ENCODE results near the gene TRIM46.
A peak's percentile ranks its signal among the peaks of the same experiment; 100 is the strongest.

The TRIM46 gene, protein sequence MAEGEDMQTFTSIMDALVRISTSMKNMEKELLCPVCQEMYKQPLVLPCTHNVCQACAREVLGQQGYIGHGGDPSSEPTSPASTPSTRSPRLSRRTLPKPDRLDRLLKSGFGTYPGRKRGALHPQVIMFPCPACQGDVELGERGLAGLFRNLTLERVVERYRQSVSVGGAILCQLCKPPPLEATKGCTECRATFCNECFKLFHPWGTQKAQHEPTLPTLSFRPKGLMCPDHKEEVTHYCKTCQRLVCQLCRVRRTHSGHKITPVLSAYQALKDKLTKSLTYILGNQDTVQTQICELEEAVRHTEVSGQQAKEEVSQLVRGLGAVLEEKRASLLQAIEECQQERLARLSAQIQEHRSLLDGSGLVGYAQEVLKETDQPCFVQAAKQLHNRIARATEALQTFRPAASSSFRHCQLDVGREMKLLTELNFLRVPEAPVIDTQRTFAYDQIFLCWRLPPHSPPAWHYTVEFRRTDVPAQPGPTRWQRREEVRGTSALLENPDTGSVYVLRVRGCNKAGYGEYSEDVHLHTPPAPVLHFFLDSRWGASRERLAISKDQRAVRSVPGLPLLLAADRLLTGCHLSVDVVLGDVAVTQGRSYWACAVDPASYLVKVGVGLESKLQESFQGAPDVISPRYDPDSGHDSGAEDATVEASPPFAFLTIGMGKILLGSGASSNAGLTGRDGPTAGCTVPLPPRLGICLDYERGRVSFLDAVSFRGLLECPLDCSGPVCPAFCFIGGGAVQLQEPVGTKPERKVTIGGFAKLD

DNA sequence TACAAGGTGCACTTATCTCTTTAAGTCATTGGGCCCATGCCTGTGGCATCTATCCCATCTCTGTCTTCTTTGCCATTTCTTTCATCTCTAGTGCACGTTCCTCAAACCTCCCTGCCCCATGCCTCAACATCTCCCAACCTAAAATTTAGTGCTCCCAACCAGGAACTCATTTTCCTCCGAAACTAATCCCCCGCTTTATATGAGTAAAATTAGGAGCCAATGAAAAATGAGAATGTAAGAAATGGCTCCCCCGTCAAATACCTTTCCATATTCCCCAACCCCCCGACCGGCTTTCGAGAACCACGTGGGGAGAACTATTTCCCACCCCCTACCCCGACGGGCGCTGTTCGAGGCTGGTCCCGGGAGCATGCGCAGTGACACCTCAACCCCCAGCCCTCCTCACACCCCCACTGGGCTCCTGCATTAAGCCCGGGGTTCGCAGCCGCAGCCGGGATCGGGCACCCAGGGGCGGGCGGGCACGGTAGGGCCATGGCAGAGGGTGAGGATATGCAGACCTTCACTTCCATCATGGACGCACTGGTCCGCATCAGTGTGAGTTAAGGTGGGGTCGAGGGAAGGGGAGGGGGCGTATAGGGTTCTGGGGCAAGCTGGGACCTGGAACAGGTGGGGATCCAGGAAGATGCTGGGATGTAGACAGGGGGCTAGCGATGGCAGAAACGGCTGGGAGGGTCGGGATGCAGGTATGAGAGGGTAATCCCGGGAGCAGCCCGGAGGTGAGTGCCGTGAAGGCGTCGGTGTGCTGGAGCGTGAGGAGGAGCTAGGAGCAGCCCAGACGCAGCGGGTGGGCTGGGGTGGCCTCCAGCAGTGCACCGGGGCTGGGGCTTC is at the start of gene TRIM46:
Gene TRIM46 (plus strand): TSS at position 372 of the 846 bp plus-strand sequence. CDS start 118 bp downstream, at position 490.
- DNase-seq (ENCODE audit: low read depth in 1 of 2, low spot score in 1 of 2) = peak in 1 of 2 donors; percentile 57

- DNase-seq (ENCODE audit: low read depth in 1 of 2, low spot score in 1 of 2) = no peak
These were observed 48.9 kb upstream of the TRIM46 start for GRCh38 chr1:155124503-155125463.

- DNase-seq (ENCODE audit: low read depth in 1 of 2, low spot score in 1 of 2) = no peak
These were observed 48.1 kb upstream of the TRIM46 start for GRCh38 chr1:155125511-155125945.

DNA sequence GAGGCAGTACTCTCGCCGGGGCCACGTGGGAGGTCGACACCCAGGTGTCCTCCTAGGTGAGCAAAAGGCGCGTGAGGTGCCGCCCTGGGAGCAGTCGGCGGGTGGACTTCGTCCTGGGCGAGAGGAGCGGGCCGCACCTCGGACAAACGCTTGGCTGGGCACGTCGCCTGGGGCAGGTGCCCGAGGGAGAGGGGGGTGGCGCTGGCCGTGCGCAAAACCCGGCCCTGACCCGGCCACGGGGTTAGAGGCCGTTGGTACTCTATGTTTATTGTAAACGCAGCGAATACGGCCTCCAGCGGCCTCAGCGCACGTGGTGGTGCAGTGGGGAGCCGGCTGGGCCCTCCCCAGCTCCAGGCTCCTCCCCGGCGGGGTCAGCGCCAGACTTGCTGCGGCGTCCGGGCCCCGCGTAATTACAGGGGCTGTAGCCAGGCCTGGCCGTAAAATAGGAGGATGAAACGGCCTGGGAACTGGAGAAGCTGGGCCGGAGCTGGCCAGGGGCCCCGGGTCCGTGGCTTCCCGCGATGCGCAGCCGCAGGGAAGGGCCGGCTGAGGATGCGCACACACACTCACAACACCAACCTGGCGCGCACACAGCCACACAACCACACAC is 47.6 kb upstream of the TRIM46 start:
- no peak for DNase-seq (ENCODE audit: low read depth in 1 of 2, low spot score in 1 of 2)

- DNase-seq (ENCODE audit: low read depth in 1 of 2, low spot score in 1 of 2) = peak in 1 of 2 donors; percentile 14
These were observed 47.0 kb upstream of the TRIM46 start for GRCh38 chr1:155126556-155127104.

GRCh38 chr1:155127105-155127966 is 46.3 kb upstream of the TRIM46 start, which contains the start of gene EFNA1:
TSS of gene EFNA1 (plus strand) at chr1:155127876. CDS start at chr1:155127978, 102 bp downstream.
- DNase-seq (ENCODE audit: low read depth in 1 of 2, low spot score in 1 of 2) = peak in 1 of 2 donors; percentile 29

DNA sequence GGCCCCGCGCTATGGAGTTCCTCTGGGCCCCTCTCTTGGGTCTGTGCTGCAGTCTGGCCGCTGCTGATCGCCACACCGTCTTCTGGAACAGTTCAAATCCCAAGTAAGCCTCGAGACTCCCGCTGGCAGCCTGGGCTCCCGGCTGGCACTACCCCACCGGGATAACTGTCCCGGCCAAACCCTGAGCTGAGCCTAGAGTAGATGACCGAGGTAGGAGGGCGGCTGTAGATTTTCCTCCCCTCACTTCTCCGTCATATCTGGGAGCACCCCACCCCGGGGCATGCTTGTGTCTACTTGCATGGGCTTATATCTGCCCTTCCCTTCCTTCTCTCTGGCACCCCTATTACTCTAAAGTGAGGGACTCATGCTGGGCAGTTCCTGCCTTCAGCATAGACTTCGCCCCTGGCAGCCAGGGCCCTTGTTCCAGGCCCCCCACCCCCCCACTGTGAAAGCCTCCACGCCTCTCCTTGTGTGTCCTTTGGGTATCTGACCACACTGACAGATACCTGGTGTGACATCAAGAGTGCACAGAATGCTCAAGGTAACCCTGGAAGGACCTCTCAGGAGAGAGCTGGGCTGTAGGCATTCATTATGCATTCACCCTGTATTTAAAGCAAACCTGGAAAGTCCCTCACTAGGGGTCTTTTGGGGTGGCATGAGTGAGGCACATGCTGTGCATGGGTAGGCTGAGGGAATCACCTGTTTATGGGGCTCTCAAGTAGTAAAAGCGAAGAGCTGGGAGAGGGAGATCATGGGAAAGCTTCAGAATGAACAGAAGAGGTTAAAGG is 45.5 kb upstream of the TRIM46 start:
- no peak for DNase-seq (ENCODE audit: low read depth in 1 of 2, low spot score in 1 of 2)

DNA sequence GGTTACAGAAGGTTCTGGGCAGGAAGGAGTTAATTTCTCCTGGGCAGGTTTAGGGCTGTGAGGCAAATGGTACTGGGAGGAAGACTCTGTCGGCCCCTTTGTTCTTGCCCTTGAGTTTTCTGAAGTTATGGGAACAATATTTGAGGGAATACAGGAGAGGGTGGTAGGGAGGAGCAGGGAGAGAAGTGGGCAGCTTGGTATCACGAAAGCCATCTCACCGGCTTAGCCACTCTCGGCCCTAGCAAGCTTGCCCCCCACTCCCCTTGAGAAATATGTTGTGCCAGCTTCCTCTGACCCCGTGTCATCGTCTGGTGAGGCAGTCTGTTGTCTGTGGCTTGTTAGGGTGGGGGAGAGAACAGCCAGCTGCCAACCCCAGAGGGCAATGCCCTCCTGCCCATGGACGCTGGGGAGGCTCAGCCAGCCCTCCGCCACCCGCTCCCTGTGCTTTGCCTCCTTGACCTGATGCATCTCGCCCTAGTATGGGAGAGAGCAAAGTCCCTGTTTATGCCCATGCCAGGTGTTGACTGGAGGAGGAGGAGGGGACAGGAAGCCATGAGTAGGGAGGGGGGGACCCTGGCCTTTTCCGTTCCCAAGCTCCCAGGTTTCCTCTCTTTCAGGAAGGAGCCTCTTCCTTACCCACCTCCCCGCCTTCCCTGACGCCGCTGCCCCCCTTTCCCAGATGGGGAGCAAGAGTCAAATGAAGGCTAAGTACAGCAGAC is 44.7 kb upstream of the TRIM46 start:
- DNase-seq (ENCODE audit: low read depth in 1 of 2, low spot score in 1 of 2) = no peak

DNA sequence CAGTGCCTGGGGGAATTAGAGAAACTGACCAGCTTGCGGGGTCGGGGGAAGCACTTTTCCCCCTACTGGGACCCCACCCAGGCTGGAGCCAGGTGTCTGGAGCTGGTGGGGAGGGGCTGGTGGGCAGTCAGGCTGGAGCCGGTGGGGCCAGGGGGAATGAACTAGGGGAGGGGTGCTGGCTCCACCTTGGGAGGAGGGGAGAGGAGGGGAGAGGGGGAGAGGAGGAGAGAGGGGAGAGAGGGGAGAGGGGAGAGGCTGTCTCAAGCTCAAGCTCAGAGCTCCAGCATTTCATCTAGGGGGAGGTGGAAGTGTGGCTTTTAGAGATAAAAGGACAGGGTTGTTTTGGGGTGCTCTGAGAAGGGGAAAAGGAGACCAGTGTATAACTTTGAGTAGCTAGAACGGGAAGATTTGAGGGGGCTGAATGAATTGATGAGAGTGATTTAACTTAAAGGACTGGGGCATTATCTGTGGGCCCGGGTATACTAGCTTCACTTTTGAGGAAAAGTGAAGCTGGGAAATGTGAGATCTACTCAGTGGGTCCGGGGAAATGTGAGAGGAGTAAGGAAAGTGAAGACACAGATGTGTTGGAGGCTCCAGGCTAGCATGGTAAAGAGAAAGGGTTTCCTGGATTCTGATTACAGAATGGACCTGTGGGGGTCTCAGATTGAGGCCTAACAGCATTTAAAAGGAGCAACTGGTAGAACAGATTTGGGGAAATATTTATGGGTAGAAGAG is 43.2 kb upstream of the TRIM46 start:
- no peak for DNase-seq (ENCODE audit: low read depth in 1 of 2, low spot score in 1 of 2)

- no peak for DNase-seq (ENCODE audit: low read depth in 1 of 2, low spot score in 1 of 2)
These were observed 42.4 kb upstream of the TRIM46 start for GRCh38 chr1:155131285-155131684.

GRCh38 chr1:155131856-155132255 is 41.8 kb upstream of the TRIM46 start:
- no peak for DNase-seq (ENCODE audit: low read depth in 1 of 2, low spot score in 1 of 2)

GRCh38 chr1:155133799-155134281 is 39.8 kb upstream of the TRIM46 start:
- no peak for DNase-seq (ENCODE audit: low read depth in 1 of 2, low spot score in 1 of 2)

DNA sequence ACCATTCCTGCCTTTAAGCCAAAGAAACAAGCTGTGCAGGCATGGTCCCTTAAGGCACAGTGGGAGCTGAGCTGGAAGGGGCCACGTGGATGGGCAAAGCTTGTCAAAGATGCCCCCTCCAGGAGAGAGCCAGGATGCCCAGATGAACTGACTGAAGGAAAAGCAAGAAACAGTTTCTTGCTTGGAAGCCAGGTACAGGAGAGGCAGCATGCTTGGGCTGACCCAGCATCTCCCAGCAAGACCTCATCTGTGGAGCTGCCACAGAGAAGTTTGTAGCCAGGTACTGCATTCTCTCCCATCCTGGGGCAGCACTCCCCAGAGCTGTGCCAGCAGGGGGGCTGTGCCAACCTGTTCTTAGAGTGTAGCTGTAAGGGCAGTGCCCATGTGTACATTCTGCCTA is 39.3 kb upstream of the TRIM46 start:
- DNase-seq (ENCODE audit: low read depth in 1 of 2, low spot score in 1 of 2) = no peak

DNA sequence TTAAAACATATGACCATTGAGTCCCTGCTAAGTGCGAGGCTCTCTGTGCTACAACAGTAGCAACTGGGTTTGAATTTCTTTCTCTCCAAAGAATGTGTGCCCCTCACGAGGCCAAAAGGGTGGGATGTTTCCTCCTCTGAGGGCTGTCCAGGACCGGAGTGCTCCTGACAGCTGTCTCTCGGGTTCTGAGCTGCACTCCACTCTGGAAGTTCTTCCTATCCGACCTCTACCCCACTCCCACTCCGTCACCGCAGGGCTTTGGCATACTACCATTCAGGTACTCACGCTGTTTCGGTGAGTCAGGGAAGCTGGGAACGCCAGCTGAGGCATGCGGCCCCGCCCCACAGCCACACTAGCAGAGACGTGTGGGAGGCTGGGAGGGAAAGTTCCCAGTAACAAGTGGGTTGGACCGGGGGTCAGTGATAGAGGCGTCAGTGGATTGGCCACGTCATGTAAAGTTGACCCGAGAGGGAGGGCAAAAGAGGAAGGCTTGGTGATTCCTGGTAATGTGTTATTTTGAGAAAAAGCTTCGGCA is 38.7 kb upstream of the TRIM46 start:
- DNase-seq (ENCODE audit: low read depth in 1 of 2, low spot score in 1 of 2) = peak in 1 of 2 donors; percentile 67

DNA sequence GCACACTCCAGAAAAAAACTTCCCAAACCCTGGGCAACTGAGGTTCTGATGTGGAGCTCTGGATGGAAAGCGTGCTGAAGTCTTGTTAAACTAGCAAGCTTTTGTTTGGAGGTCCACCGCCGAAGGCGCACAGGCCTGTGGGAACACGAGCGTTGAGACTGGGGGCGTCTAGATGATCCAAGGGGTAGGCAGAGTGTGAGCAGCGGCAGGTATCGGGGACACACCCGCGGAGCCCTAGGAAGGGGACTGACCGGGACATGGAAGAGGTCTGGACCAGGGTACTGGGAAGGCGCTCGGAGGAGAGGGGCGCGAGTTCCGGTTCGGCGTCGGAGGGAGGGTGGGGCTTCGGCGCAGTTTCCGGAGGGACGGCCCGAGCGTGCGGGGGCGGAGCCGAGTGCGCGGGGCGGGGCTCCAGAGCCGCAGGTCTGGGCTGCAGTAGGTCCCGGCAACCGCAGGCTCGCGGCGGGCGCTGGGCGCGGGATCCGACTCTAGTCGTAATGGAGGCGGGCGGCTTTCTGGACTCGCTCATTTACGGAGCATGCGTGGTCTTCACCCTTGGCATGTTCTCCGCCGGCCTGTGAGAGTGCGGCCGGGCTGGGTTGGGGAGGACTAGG is 38.1 kb upstream of the TRIM46 start, which contains the start of gene SLC50A1:
Gene SLC50A1 (plus strand): TSS at position 438 of the 614 bp plus-strand sequence. CDS start 60 bp downstream, at position 498.
- DNase-seq (ENCODE audit: low read depth in 1 of 2, low spot score in 1 of 2) = peak; percentile 81 to 89

Measured in stimulated activated CD4-positive, alpha-beta T cell treated with anti-CD3 and anti-CD28 coated beads, Interleukin-15, amount 100 ng/mL, for 1 hour (primary cell).